Mesendoderm (in vitro differentiated cells): ENCODE results near the gene ALK.

Experiments used
- DNase-seq: peaks from one replicate; pipeline ENCODE4 v3.0.0; 2013
- H2AK5ac ChIP-seq: 2 replicates; pipeline ENCODE4 v1.6.1; 2013; ENCODE audit warnings: low read length, inconsistent platforms
- H2BK120ac ChIP-seq: 2 replicates; pipeline ENCODE4 v1.6.1; 2013; ENCODE audit warnings: low read depth, mild to moderate bottlenecking, low read length, moderate library complexity, mixed read lengths
- H2BK15ac ChIP-seq: replicated peaks from 2 replicates; pipeline ENCODE4 v1.6.1; 2013; ENCODE audit warnings: low read depth, mild to moderate bottlenecking, moderate library complexity
- H2BK5ac ChIP-seq: 2 replicates; pipeline ENCODE4 v1.6.1; 2013; ENCODE audit warnings: low read length, inconsistent platforms
- H3K18ac ChIP-seq: 2 replicates; pipeline ENCODE4 v1.6.1; 2013; ENCODE audit warnings: mild to moderate bottlenecking, low read length, mixed read lengths
- H3K23ac ChIP-seq: one replicate; pipeline ENCODE4 v1.6.1; 2013; ENCODE audit warnings: low read length
- H3K27ac ChIP-seq: 2 replicates; pipeline ENCODE4 v1.5.1; 2013; ENCODE audit warnings: low read depth, mild to moderate bottlenecking, inconsistent platforms, low read length, moderate library complexity
- H3K27me3 ChIP-seq: 2 replicates; pipeline ENCODE4 v1.6.1; 2013; ENCODE audit warnings: low read length, control low read depth, mild to moderate bottlenecking, inconsistent platforms; ENCODE audit not compliant: insufficient read depth, poor library complexity
- H3K36me3 ChIP-seq: 2 replicates; pipeline ENCODE4 v1.6.1; 2013; ENCODE audit warnings: low read length, inconsistent platforms; ENCODE audit not compliant: control insufficient read depth, insufficient read depth
- H3K4ac ChIP-seq: one replicate; pipeline ENCODE4 v1.6.1; 2013; ENCODE audit warnings: low read depth, mild to moderate bottlenecking, low read length, moderate library complexity
- H3K4me1 ChIP-seq: 2 replicates; pipeline ENCODE4 v1.6.1; 2013; ENCODE audit warnings: low read depth, low read length, inconsistent platforms; ENCODE audit not compliant: control insufficient read depth
- H3K4me2 ChIP-seq: 2 replicates; pipeline ENCODE4 v1.6.1; 2013; ENCODE audit warnings: low read length
- H3K4me3 ChIP-seq: 2 replicates; pipeline ENCODE4 v1.5.1; 2013; ENCODE audit warnings: mild to moderate bottlenecking, low read length
- H3K56ac ChIP-seq: one replicate; pipeline ENCODE4 v1.6.1; 2013; ENCODE audit warnings: low read length
- H3K79me1 ChIP-seq: 2 replicates; pipeline ENCODE4 v1.6.1; 2013; ENCODE audit warnings: low read length, inconsistent platforms
- H3K79me2 ChIP-seq: 2 replicates; pipeline ENCODE4 v1.6.1; 2013; ENCODE audit warnings: mild to moderate bottlenecking, low read length; ENCODE audit not compliant: control insufficient read depth, insufficient read depth
- H3K9ac ChIP-seq: 2 replicates; pipeline ENCODE4 v1.6.1; 2013; ENCODE audit warnings: low read length, inconsistent platforms
- H4K5ac ChIP-seq: one replicate; pipeline ENCODE4 v1.6.1; 2013; ENCODE audit warnings: low read length
- H4K8ac ChIP-seq: one replicate; pipeline ENCODE4 v1.6.1; 2013; ENCODE audit warnings: low read depth, mild to moderate bottlenecking, control low read depth, low read length, moderate library complexity
- WGBS: extraction: QIAGEN DNeasy Blood & Tissue Kit; methylation state at CpG from one replicate; pipeline ENCODE4 v1.1.7; 2013; ENCODE audit warnings: low lambda C conversion rate, missing lambda C conversion rate; ENCODE audit not compliant: insufficient coverage; ENCODE audit errors: extremely low coverage; 5-methylcytosine and 5-hydroxymethylcytosine counted together

The ALK gene

DNA sequence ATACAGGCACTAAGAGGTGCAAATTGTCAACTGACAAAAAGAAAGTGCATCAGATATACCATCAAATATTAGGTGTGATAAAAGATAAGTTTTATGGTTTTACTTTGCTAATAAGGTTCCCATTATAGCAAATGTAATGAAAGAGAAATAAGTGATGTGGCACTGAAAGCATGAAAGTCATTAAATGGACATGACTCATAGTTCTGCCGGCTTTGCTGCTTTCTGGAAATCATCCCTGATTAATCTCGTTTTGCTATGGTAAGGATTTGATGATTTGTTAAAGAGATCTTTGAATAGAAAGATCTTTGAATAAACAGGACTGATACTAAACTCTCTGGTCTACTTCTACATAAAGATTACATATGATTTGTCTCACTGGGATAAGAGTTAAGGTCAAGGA, 733.5 kb downstream of the ALK start:
- Histone ChIP-seq H2BK120ac (no peak overlapping the region), H3K4me1 (no peaks in the 10 kb centered on the region), H3K27me3 (peaks cover 1% of the 10 kb centered on the region), H3K18ac (no peak overlapping the region), H4K8ac (no peak overlapping the region), H3K4me3 (no peak overlapping the region), H3K36me3 (no peaks in the 10 kb centered on the region), H3K23ac (no peak overlapping the region), H3K79me1 (no peaks in the 10 kb centered on the region), H3K56ac (no peak overlapping the region), H3K4me2 (no peak overlapping the region), H3K27ac (no peak overlapping the region), H4K5ac (no peak overlapping the region), H3K9ac (no peak overlapping the region), H2BK15ac (no peak overlapping the region), H3K79me2 (no peaks in the 10 kb centered on the region), H2AK5ac (no peak overlapping the region), H3K4ac (no peak overlapping the region), H2BK5ac (no peak overlapping the region)
- WGBS, result no CpG with 5 or more reads among the region's 2 CpGs
- DNase-seq, result no peak

DNA sequence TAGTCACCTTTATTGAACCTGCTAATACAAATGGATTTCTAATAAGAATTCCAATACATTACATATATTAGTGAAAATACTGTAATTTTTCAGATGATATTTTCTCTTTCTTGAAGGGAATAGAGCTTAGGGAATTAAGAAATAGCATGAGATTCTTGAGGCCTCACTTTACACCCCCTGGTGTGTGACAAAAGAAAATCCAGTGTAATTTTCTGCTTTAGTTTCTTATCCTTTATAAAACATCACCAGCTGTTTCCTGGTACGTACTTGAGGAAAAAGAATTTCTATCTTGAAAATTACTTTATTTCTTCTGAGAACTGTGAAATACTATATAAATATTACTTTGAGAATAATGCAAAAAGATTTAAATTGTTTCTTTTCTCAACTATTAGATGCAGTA, 734.6 kb downstream of the ALK start:
- no CpG with 5 or more reads among the region's 1 CpG for WGBS
- Histone ChIP-seq H3K9ac (no peak overlapping the region), H3K4ac (no peak overlapping the region), H3K4me2 (no peak overlapping the region), H2BK5ac (no peak overlapping the region), H3K4me1 (no peaks in the 10 kb centered on the region), H3K36me3 (no peaks in the 10 kb centered on the region), H3K23ac (no peak overlapping the region), H3K79me1 (no peaks in the 10 kb centered on the region), H3K27me3 (no peaks in the 10 kb centered on the region), H3K18ac (no peak overlapping the region), H2BK15ac (no peak overlapping the region), H3K56ac (no peak overlapping the region), H4K8ac (no peak overlapping the region), H2AK5ac (no peak overlapping the region), H3K79me2 (no peaks in the 10 kb centered on the region), H4K5ac (no peak overlapping the region), H3K27ac (no peak overlapping the region), H3K4me3 (no peak overlapping the region), H2BK120ac (no peak overlapping the region)
- no peak for DNase-seq

GRCh38 chr2:29184531-29184930, 736.9 kb downstream of the ALK start:
- no CpG with 5 or more reads among the region's 6 CpGs for WGBS
- Histone ChIP-seq H3K36me3 (no peaks in the 10 kb centered on the region), H3K27me3 (no peaks in the 10 kb centered on the region)

GRCh38 chr2:29182920-29183319, 738.5 kb downstream of the ALK start:
- Histone ChIP-seq H4K5ac (no peak overlapping the region), H3K27me3 (no peaks in the 10 kb centered on the region), H3K27ac (no peak overlapping the region), H2BK5ac (no peak overlapping the region), H3K4me3 (no peak overlapping the region), H3K4me1 (no peaks in the 10 kb centered on the region), H3K9ac (no peak overlapping the region), H3K4me2 (no peak overlapping the region), H2BK15ac (no peak overlapping the region), H3K79me2 (no peaks in the 10 kb centered on the region), H3K4ac (no peak overlapping the region), H2AK5ac (no peak overlapping the region), H3K23ac (no peak overlapping the region), H3K56ac (no peak overlapping the region), H3K79me1 (no peaks in the 10 kb centered on the region), H2BK120ac (no peak overlapping the region), H3K18ac (no peak overlapping the region), H4K8ac (no peak overlapping the region), H3K36me3 (no peaks in the 10 kb centered on the region)
- no peak for DNase-seq

More at GRCh38 chr2:29184531-29184930, 736.9 kb downstream of the ALK start:
- no peaks in the 10 kb centered on the region for H3K79me1 ChIP-seq
- H3K23ac ChIP-seq, result no peak overlapping the region
- H3K27ac ChIP-seq, result no peak overlapping the region
- no peaks in the 10 kb centered on the region for H3K4me1 ChIP-seq
- no peak overlapping the region for H3K56ac ChIP-seq
- H3K4me3 ChIP-seq, result no peak overlapping the region
- DNase-seq, result no peak
- H3K4me2 ChIP-seq, result no peak overlapping the region
- no peak overlapping the region for H2BK5ac ChIP-seq
- no peak overlapping the region for H2AK5ac ChIP-seq
- no peak overlapping the region for H3K4ac ChIP-seq
- H4K5ac ChIP-seq, result no peak overlapping the region
- H2BK120ac ChIP-seq, result no peak overlapping the region
- no peak overlapping the region for H2BK15ac ChIP-seq
- no peak overlapping the region for H4K8ac ChIP-seq
- H3K18ac ChIP-seq, result no peak overlapping the region
- H3K9ac ChIP-seq, result no peak overlapping the region
- H3K79me2 ChIP-seq, result no peaks in the 10 kb centered on the region

DNA sequence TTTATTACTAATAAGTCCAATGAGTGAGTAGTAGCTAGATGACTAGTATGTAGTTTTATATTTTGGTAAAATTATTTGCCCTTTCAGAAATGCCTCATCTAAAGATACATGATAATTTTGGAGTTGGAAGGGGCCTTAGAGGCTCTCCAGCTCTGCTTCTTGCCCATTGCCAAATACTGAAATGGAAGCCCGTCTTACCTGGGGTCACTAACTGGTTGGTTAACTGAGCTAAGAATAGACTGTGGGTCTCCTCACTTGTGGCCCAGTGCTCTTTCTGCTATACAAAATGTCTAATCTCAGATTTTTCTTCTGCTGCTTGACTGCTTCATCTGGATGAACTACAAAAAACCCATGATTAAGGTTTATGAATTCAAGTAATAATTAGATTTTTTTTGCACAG, 739.1 kb downstream of the ALK start:
- Histone ChIP-seq H4K8ac (no peak overlapping the region), H3K4me3 (no peak overlapping the region), H3K27me3 (no peaks in the 10 kb centered on the region), H3K79me1 (no peaks in the 10 kb centered on the region), H2AK5ac (no peak overlapping the region), H2BK120ac (no peak overlapping the region), H4K5ac (no peak overlapping the region), H3K36me3 (no peaks in the 10 kb centered on the region), H2BK5ac (no peak overlapping the region), H3K4ac (no peak overlapping the region), H3K79me2 (no peaks in the 10 kb centered on the region), H3K18ac (no peak overlapping the region), H2BK15ac (no peak overlapping the region), H3K4me1 (no peaks in the 10 kb centered on the region), H3K9ac (no peak overlapping the region), H3K4me2 (no peak overlapping the region), H3K56ac (no peak overlapping the region), H3K23ac (no peak overlapping the region), H3K27ac (no peak overlapping the region)
- DNase-seq, result no peak
- no CpG with 5 or more reads among the region's 1 CpG for WGBS

GRCh38 chr2:29175338-29175737, 746.0 kb downstream of the ALK start:
- no peak overlapping the region for H3K9ac ChIP-seq
- no peaks in the 10 kb centered on the region for H3K79me2 ChIP-seq
- H3K27ac ChIP-seq, result no peak overlapping the region
- no peak overlapping the region for H2BK5ac ChIP-seq
- H2AK5ac ChIP-seq, result no peak overlapping the region
- no peaks in the 10 kb centered on the region for H3K36me3 ChIP-seq
- no peak overlapping the region for H3K4me3 ChIP-seq
- no peak overlapping the region for H2BK15ac ChIP-seq
- H3K18ac ChIP-seq, result no peak overlapping the region
- no peak overlapping the region for H4K8ac ChIP-seq
- no CpG with 5 or more reads among the region's 3 CpGs for WGBS
- H3K4me2 ChIP-seq, result no peak overlapping the region
- no peak overlapping the region for H4K5ac ChIP-seq
- H3K27me3 ChIP-seq, result no peaks in the 10 kb centered on the region
- H3K4ac ChIP-seq, result no peak overlapping the region
- H2BK120ac ChIP-seq, result no peak overlapping the region
- H3K4me1 ChIP-seq, result no peaks in the 10 kb centered on the region
- H3K23ac ChIP-seq, result no peak overlapping the region
- H3K79me1 ChIP-seq, result no peaks in the 10 kb centered on the region
- DNase-seq, result no peak
- no peak overlapping the region for H3K56ac ChIP-seq
